Thyroid gland (tissue), 4 donors: ENCODE measurements around the gene PCYT2. TPM values are rescaled to one million over a fixed set of nuclear protein-coding genes. Genes with fewer than 3 reads are reported as not detected.

Experiments
- DNase-seq, 2 donors: peaks; one replicate each; pipeline ENCODE4 v3.0.0-alpha.2; 2019
- H3K27ac ChIP-seq, 3 donors: fragments of 200-600 bp; sonication (generic); 1 replicate in 2 of 3; 2 replicates in 1 of 3; pipeline ENCODE4 v1.5.1; 2016 to 2019; ENCODE audit warnings: mild to moderate bottlenecking in 1 of 3, moderate library complexity in 1 of 3
- H3K27me3 ChIP-seq: fragments of 200-600 bp; sonication (generic); one replicate; pipeline ENCODE4 v1.5.1; 2019
- H3K36me3 ChIP-seq, 2 donors: fragments of 200-600 bp; sonication (generic); one replicate each; pipeline ENCODE4 v1.5.1; 2016 to 2019
- H3K4me1 ChIP-seq, 2 donors: fragments of 200-600 bp; sonication (generic); one replicate each; pipeline ENCODE4 v1.5.1; 2017 to 2019
- H3K4me3 ChIP-seq, 3 donors: fragments of 200-600 bp; sonication (generic); replicated peaks in 1 of 3; 1 replicate in 2 of 3; 2 replicates in 1 of 3; pipeline ENCODE4 v1.5.1; 2016; ENCODE audit warnings: mild to moderate bottlenecking in 1 of 3
- H3K9me3 ChIP-seq: fragments of 200-600 bp; sonication (generic); one replicate; pipeline ENCODE4 v1.5.1; 2017
- POLR2A ChIP-seq, 2 donors: fragments of 450-650 bp; IDR thresholded peaks; one replicate each; pipeline ENCODE4 v1.6.1; 2017; ENCODE audit warnings: antibody characterized with exemption in 2 of 2, mild to moderate bottlenecking in 2 of 2, moderate library complexity in 1 of 2
- WGBS, 2 donors: methylation state at CpG; one replicate each; pipeline ENCODE4 v1.1.5; 2017; 5-methylcytosine and 5-hydroxymethylcytosine counted together
- intact Hi-C: fragments of 100-400 bp; cut with DNase I; formaldehyde crosslinking; loops from one replicate; pipeline ENCODE4 v1.15.1; 2023
- total RNA-seq, 4 donors: library from RNA; depleted of rRNA; stranded (reverse); fragments of >200 nt; gene quantifications; one replicate each; pipeline ENCODE4 v1.2.3, GENCODE V29; 2016
- TF ChIP-seq, protein P1 (sequence below), 6 experiments: fragments of 200-600 bp in 3 of 6; fragments of 450-650 bp in 3 of 6; sonication (generic) in 3 of 6; IDR thresholded peaks; one replicate each; pipeline ENCODE4 v1.5.1; 2016 to 2019; ENCODE audit warnings: antibody characterized with exemption in 6 of 6, mild to moderate bottlenecking in 2 of 6, inconsistent platforms in 1 of 6, moderate library complexity in 1 of 6

PCYT2 gene
- total RNA-seq, 4 donors from 2014 or later, result 30.4 to 36.5 (median 34.2) TPM

DNA sequence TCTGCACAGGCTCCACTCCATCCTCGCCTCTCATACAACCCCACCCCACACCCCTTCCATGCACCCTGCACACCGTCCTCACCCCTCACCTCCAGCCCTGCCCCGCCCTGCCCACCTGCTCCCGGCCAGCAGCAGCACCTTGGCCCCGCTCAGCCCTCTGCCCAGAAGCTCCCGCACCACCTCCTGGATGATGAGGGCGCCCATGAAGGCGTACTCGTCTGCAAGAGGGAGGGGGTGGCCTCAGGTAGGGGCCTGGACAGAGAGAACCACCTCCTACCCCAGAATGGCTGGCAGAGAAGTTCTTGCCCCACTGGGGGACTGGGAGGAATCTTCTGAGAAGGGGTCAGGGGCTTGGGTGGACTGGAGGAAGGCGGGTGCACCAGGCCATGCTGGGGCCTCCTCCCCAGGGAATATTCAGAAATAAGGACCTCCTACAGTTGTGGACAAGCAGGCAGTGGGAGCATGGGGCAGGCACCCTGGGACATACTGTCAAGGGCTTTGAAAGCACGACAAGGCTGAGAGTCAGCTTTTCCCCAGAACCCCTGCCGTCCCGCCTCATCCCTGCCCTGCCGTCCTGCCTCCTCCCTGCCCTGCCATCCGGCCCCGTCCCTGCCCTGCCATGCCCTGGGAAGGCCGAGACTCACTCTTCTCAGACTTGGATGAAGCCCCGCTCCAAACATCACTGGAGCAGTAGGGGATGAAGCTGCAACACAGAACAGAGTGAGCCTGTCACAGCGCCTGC lies 46.7 kb upstream of the PCYT2 start:
- Histone ChIP-seq H3K9me3 (no peaks in the 10 kb centered on the region), H3K27me3 (peaks cover 25% of the 10 kb centered on the region), H3K4me1 (peaks cover 6 to 23% of the 10 kb centered on the region in 2 donors), H3K36me3 (no peaks in the 10 kb centered on the region), H3K4me3 (no peak overlapping the region), H3K27ac (no peak overlapping the region)
- TF ChIP-seq, protein P1, sequence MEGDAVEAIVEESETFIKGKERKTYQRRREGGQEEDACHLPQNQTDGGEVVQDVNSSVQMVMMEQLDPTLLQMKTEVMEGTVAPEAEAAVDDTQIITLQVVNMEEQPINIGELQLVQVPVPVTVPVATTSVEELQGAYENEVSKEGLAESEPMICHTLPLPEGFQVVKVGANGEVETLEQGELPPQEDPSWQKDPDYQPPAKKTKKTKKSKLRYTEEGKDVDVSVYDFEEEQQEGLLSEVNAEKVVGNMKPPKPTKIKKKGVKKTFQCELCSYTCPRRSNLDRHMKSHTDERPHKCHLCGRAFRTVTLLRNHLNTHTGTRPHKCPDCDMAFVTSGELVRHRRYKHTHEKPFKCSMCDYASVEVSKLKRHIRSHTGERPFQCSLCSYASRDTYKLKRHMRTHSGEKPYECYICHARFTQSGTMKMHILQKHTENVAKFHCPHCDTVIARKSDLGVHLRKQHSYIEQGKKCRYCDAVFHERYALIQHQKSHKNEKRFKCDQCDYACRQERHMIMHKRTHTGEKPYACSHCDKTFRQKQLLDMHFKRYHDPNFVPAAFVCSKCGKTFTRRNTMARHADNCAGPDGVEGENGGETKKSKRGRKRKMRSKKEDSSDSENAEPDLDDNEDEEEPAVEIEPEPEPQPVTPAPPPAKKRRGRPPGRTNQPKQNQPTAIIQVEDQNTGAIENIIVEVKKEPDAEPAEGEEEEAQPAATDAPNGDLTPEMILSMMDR (IDR thresholded peaks at IDR 0.05), result no peak
- no peak for DNase-seq
- 76 to 88% methylated on average over 11 to 14 of the region's 19 CpGs for WGBS, 2 donors
- intact Hi-C loops, result loop anchor here (2.0 to 5.0 kb wide), 2 partner anchors 63 to 194 kb away; no protein-coding TSS in a partner anchor

DNA sequence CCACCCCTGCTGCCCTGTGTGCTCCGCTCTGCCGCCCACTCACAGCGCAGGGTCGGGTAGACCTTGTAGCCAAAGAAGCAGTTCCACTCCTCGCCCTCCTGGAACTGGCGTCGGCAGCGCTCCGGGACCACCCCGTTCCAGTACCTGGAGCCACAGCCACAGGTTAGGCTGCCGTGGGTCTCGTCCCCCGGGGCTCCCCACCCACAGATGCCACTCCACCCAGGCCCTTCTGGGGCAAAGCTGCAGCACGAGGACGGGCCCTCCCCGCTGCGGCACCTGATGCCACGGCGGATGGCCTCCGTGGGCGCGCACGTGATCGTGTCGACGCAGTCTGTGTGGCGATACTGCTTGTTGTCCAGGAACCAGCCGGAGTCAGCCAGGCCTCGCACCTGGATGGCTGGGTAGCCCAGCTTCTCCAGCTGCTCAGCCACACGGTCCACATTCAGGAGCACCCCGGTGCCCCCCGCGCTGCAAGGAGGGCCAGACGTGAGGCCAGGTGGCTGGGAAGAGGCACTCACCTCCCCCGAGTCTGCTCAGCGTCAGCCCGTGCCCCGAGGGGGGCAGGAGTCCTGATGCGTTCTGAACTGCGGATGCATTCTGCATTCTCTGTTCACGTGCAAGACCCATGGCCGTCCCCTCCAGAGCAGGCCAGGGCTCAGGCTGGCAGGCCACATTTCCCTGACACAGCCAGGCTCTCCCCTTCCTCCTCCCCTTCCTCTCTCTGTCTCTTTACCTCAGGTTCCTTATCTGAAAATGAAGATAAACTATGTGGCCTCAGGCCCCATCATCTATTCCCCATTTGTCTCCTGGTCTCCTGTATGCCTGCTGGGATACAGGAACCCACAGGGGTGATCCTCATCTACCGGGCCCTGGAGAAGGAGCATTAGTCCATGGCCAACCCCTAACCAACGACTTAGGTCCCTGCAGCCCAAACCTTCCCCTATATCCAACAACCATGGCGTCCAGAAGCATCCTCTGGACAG lies 45.7 kb upstream of the PCYT2 start:
- H3K4me3 ChIP-seq, result no peak overlapping the region
- TF ChIP-seq POLR2A (IDR thresholded peaks at IDR 0.05), result no peak
- TF ChIP-seq, protein P1 (IDR thresholded peaks at IDR 0.05), result no peak
- no peak for DNase-seq
- H3K4me1 ChIP-seq, result peaks cover 6 to 22% of the 10 kb centered on the region in 2 donors
- 80 to 81% methylated on average over 14 to 32 of the region's 45 CpGs for WGBS, 2 donors
- intact Hi-C loops, result loop anchor here (5.0 kb wide), 1 partner anchor 195 kb away; no protein-coding TSS in a partner anchor
- peaks cover 23% of the 10 kb centered on the region for H3K27me3 ChIP-seq
- H3K36me3 ChIP-seq, result no peaks in the 10 kb centered on the region
- H3K9me3 ChIP-seq, result no peaks in the 10 kb centered on the region
- no peak overlapping the region for H3K27ac ChIP-seq

DNA sequence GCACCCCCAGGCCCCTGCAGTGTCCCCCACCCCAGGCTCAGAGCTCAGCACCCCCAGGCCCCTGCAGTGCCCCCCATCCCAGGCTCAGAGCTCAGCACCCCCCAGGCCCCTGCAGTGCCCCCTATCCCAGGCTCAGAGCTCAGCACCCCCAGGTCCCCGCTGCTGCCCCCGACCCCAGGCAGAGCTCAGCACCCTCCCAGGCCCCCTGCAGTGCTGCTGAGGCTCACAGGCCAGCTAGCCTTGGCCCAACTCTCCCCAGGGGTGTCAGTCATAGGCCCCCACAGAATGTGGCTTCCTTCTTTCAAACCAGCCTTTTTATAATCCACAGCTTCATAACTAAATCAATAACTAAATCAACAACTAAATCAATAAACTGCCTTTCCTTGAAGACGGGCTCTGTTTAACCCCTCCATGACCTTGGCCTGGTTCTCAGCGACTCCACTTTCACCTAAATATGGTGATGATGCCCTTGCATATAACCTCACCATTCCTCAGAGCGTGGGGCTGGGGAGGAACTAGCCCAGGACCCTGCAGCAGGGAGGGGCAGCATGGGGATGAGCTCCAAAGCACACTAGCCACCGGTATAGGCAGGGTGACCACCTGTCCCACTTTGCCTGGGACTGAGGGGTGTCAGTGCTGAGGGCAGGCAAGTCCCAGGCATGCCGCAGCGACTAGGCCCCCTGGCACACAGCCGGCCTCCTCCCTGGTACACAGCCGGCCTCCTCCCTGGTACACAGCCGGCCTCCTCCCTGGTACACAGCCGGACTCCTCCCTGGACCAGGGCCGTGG lies 44.8 kb upstream of the PCYT2 start:
- H3K4me3 ChIP-seq, result no peak overlapping the region
- TF ChIP-seq, protein P1 (IDR thresholded peaks at IDR 0.05), result no peak
- no peak for TF ChIP-seq POLR2A (IDR thresholded peaks at IDR 0.05)
- H3K4me1 ChIP-seq, result peaks cover 6 to 17% of the 10 kb centered on the region in 2 donors
- H3K27ac ChIP-seq, result no peak overlapping the region
- intact Hi-C loops, result loop anchor here (5.0 kb wide), 1 partner anchor 196 kb away; no protein-coding TSS in a partner anchor
- 82 to 85% methylated on average over 7 to 11 of the region's 13 CpGs for WGBS, 2 donors
- no peaks in the 10 kb centered on the region for H3K36me3 ChIP-seq
- no peaks in the 10 kb centered on the region for H3K9me3 ChIP-seq
- DNase-seq, result no peak
- H3K27me3 ChIP-seq, result peaks cover 20% of the 10 kb centered on the region

DNA sequence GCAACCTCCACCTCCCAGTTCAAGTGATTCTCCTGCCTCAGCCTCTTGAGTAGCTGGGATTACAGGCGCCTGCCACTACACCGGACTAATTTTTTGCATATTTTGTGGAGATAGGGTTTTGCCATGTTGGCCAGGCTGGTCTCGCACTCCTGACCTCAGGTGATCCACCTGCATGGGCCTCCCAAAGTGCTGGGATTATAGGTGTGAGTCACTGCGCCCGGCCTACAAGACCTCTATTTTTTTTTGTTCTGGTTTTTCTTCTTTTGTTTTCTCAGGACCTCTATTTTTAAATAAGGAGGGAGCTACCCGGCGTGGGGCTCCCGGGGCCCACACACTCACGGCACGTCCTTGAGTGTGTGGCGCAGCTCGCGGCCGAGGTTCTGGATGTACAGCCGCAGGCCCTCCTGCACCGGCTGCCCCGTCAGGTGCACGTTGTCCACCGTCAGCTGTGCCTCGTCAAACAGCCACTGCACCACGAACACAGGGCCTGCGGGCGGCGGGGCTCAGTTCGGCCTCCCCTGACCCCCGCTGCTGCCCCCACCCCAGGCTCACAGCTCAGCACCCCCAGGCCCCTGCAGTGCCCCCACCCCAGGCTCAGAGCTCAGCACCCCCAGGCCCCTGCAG lies 44.0 kb upstream of the PCYT2 start:
- Histone ChIP-seq H3K36me3 (no peaks in the 10 kb centered on the region), H3K4me3 (no peak overlapping the region), H3K27me3 (peaks cover 16% of the 10 kb centered on the region), H3K9me3 (no peaks in the 10 kb centered on the region), H3K4me1 (peaks cover 2 to 12% of the 10 kb centered on the region in 2 donors), H3K27ac (no peak overlapping the region)
- no peak for DNase-seq
- intact Hi-C loops, result loop anchor here (5.0 kb wide), 1 partner anchor 197 kb away; no protein-coding TSS in a partner anchor
- WGBS, 2 donors, result 78% methylated on average over 21 to 26 of the region's 26 CpGs
- TF ChIP-seq, protein P1 (IDR thresholded peaks at IDR 0.05), result no peak
- TF ChIP-seq POLR2A (IDR thresholded peaks at IDR 0.05), result no peak
